Keratinocyte (primary cell): Measurements from ENCODE around the gene KLHL28. TPM values are rescaled to one million over a fixed set of nuclear protein-coding genes. Genes with fewer than 3 reads are reported as not detected.

Experiments used
- DNase-seq: peaks from one replicate; pipeline ENCODE4 v3.0.0-alpha.2; 2011; ENCODE audit warnings: low read depth, missing footprints, low spot score
- FAIRE-seq: peaks from 2 replicates; lab custom pipeline; 2011; peaks lifted over from hg19 to GRCh38; lab: Jason Lieb, UNC
- H2AFZ ChIP-seq: 2 replicates; pipeline ENCODE4 v1.6.0; 2012; ENCODE audit warnings: low read length, control low read depth, inconsistent platforms; ENCODE audit not compliant: control insufficient read depth
- H3K27ac ChIP-seq: 2 replicates; pipeline ENCODE4 v1.5.1; 2011; ENCODE audit warnings: low read length; ENCODE audit not compliant: control insufficient read depth, insufficient read depth
- H3K27me3 ChIP-seq: 3 replicates; pipeline ENCODE4 v1.6.0; 2011; ENCODE audit warnings: low read length; ENCODE audit not compliant: control insufficient read depth, insufficient read depth; ENCODE audit errors: extremely low read depth
- H3K36me3 ChIP-seq, 2 experiments: 2 replicates in 1 of 2; 3 replicates in 1 of 2; pipeline ENCODE4 v1.5.1; 2011; ENCODE audit warnings: low read length in 2 of 2, mild to moderate bottlenecking in 1 of 2; ENCODE audit not compliant: control insufficient read depth in 2 of 2, insufficient read depth in 2 of 2; ENCODE audit errors: extremely low read depth in 1 of 2
- H3K4me1 ChIP-seq: 3 replicates; pipeline ENCODE4 v1.5.1; 2011; ENCODE audit warnings: low read length; ENCODE audit not compliant: control insufficient read depth, insufficient read depth; ENCODE audit errors: extremely low read depth
- H3K4me2 ChIP-seq: 3 replicates; pipeline ENCODE4 v1.6.0; 2011; ENCODE audit warnings: low read depth, low read length; ENCODE audit not compliant: control insufficient read depth, insufficient read depth; ENCODE audit errors: extremely low read depth
- H3K4me3 ChIP-seq, 3 experiments: fragments of 200-600 bp in 1 of 3; sonication (generic) in 1 of 3; 2 replicates in 2 of 3; 3 replicates in 1 of 3; pipeline ENCODE4 v1.5.1; 2011 to 2016; ENCODE audit warnings: low read length in 3 of 3, mild to moderate bottlenecking in 3 of 3, control low read depth in 2 of 3, inconsistent platforms in 1 of 3, low read depth in 1 of 3, mixed read lengths in 1 of 3, mixed run types in 1 of 3, moderate library complexity in 1 of 3; ENCODE audit not compliant: control insufficient read depth in 2 of 3, insufficient read depth in 2 of 3; ENCODE audit errors: extremely low read depth in 1 of 3
- H3K79me2 ChIP-seq: 2 replicates; pipeline ENCODE4 v1.6.0; 2012; ENCODE audit warnings: low read length; ENCODE audit not compliant: control insufficient read depth, insufficient read depth
- H3K9ac ChIP-seq: 3 replicates; pipeline ENCODE4 v1.6.0; 2011; ENCODE audit warnings: low read length; ENCODE audit not compliant: control insufficient read depth, insufficient read depth; ENCODE audit errors: extremely low read depth
- H3K9me1 ChIP-seq: 3 replicates; pipeline ENCODE4 v1.6.0; 2011; ENCODE audit warnings: low read length; ENCODE audit not compliant: control insufficient read depth, insufficient read depth; ENCODE audit errors: extremely low read depth
- H3K9me3 ChIP-seq: 2 replicates; pipeline ENCODE4 v1.5.1; 2012; ENCODE audit warnings: low read depth, low read length; ENCODE audit not compliant: control insufficient read depth
- H4K20me1 ChIP-seq: 3 replicates; pipeline ENCODE4 v1.6.0; 2011; ENCODE audit warnings: low read length; ENCODE audit not compliant: control insufficient read depth, insufficient read depth; ENCODE audit errors: extremely low read depth
- EZH2 ChIP-seq: IDR thresholded peaks from one replicate; pipeline ENCODE4 v1.6.1; 2012; ENCODE audit warnings: inconsistent platforms, mild to moderate bottlenecking, low read length, moderate library complexity
- dilution Hi-C: fragments of 300-500 bp; cut with MboI; formaldehyde crosslinking; loops from one replicate; pipeline ENCODE4 v1.7.0; 2020; ENCODE audit warnings: low sequenced_read_pairs; ENCODE audit not compliant: extremely low pct_ligation_motif_present
- polyA plus RNA-seq, 5 experiments: library from polyadenylated mRNA; depleted of rRNA in 3 of 5; stranded (reverse) in 3 of 5; stranded (forward) in 1 of 5; unstranded in 1 of 5; fragments of >200 nt; gene quantifications; 1 replicate in 1 of 5; 2 replicates in 3 of 5; 3 replicates in 1 of 5; pipeline versions ENCODE4 v1.2.1 to v1.2.3, GENCODE V29; 2011 to 2012; ENCODE audit warnings: missing spikeins in 2 of 5, low read depth in 1 of 5, low replicate concordance in 1 of 5
- TF ChIP-seq, protein P1 (sequence below), 3 experiments: IDR thresholded peaks in 1 of 3; conservative IDR thresholded peaks in 1 of 3; optimal IDR thresholded peaks in 1 of 3; 2 replicates in 2 of 3; 3 replicates in 1 of 3; pipeline versions ENCODE3 to v1.5.1; 2011; ENCODE audit warnings: low read length in 3 of 3, mild to moderate bottlenecking in 3 of 3, moderate library complexity in 2 of 3, control low read depth in 1 of 3, inconsistent platforms in 1 of 3; ENCODE audit not compliant: insufficient read depth in 2 of 3; ENCODE audit errors: extremely low read depth in 1 of 3

The KLHL28 gene
- polyA plus RNA-seq, 1 donor (not counting 4 experiments of a cell fraction or from before 2014, with no cell fraction given), result 6.1 TPM

DNA sequence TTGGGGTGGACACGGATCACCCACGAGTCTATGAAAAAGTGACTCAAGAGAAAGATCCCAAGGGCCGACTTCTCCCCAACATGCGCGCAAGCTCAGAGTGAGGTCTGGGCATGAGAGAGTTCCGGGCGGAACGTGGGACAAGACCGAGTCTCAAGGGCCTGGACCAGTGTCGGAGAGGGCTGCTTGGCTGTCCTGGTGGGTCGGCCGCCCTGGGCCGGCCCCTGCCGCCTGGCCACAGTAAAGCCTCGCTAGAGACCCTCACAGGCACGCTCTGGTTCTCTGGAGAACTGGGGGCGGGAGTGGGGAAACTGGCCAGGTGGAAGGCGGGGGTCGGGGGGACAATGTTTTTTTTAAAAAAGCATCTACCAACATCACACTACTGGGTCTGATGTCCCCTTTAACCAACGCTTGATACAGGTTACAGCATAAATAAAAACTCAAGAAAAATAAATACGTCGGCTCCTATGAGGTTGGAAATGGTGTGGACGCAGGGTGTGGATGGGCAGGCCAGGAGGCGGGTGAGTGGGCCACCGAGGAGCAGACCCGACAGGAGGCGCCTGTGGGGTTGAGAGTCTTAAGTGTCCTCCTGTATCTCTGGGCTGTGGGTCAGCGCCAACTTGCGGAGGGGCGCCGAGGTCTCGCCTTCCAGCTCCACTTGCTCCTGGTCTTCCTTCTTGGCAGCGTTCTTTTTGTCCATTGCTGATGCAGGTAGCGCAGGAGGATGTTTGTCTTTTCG, 74.7 kb downstream of the KLHL28 start:
- Histone ChIP-seq H2AFZ (no peak overlapping the region), H3K27ac (no peak overlapping the region), H3K27me3 (no peaks in the 10 kb centered on the region), H3K9me3 (no peaks in the 10 kb centered on the region), H3K4me2 (no peak overlapping the region), H3K4me3 (no peak overlapping the region), H3K4me1 (no peaks in the 10 kb centered on the region), H4K20me1 (no peaks in the 10 kb centered on the region), H3K9me1 (no peaks in the 10 kb centered on the region), H3K79me2 (no peaks in the 10 kb centered on the region), H3K36me3 (no peaks in the 10 kb centered on the region), H3K9ac (no peak overlapping the region)
- dilution Hi-C loops, result no loop called here
- FAIRE-seq, result no peak
- TF ChIP-seq, protein P1, sequence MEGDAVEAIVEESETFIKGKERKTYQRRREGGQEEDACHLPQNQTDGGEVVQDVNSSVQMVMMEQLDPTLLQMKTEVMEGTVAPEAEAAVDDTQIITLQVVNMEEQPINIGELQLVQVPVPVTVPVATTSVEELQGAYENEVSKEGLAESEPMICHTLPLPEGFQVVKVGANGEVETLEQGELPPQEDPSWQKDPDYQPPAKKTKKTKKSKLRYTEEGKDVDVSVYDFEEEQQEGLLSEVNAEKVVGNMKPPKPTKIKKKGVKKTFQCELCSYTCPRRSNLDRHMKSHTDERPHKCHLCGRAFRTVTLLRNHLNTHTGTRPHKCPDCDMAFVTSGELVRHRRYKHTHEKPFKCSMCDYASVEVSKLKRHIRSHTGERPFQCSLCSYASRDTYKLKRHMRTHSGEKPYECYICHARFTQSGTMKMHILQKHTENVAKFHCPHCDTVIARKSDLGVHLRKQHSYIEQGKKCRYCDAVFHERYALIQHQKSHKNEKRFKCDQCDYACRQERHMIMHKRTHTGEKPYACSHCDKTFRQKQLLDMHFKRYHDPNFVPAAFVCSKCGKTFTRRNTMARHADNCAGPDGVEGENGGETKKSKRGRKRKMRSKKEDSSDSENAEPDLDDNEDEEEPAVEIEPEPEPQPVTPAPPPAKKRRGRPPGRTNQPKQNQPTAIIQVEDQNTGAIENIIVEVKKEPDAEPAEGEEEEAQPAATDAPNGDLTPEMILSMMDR (optimal IDR thresholded peaks at IDR 0.05 in 1 of 3, IDR thresholded peaks at IDR 0.05 in 1 of 3, conservative IDR thresholded peaks at IDR 0.05 in 1 of 3; ENCODE audit: extremely low read depth in 1 of 3, insufficient read depth in 2 of 3, low read length in 3 of 3), result no peak
- TF ChIP-seq EZH2, result no peak
- no peak for DNase-seq

GRCh38 chr14:44880791-44881190, 81.0 kb downstream of the KLHL28 start:
- no peaks in the 10 kb centered on the region for H4K20me1 ChIP-seq
- H3K79me2 ChIP-seq, result no peaks in the 10 kb centered on the region
- H3K9ac ChIP-seq, result no peak overlapping the region
- H3K4me3 ChIP-seq, result no peak overlapping the region
- H3K36me3 ChIP-seq, result no peaks in the 10 kb centered on the region
- no peak overlapping the region for H3K4me2 ChIP-seq
- H3K9me3 ChIP-seq, result no peaks in the 10 kb centered on the region
- DNase-seq (no peak), FAIRE-seq (no peak)
- no peak overlapping the region for H3K27ac ChIP-seq
- dilution Hi-C loops, result no loop called here
- TF ChIP-seq, protein P1 (optimal IDR thresholded peaks at IDR 0.05 in 1 of 3, IDR thresholded peaks at IDR 0.05 in 1 of 3, conservative IDR thresholded peaks at IDR 0.05 in 1 of 3; ENCODE audit: extremely low read depth in 1 of 3, insufficient read depth in 2 of 3, low read length in 3 of 3), result no peak
- TF ChIP-seq EZH2, result no peak
- H3K27me3 ChIP-seq, result no peaks in the 10 kb centered on the region
- H3K4me1 ChIP-seq, result no peaks in the 10 kb centered on the region
- no peak overlapping the region for H2AFZ ChIP-seq
- no peaks in the 10 kb centered on the region for H3K9me1 ChIP-seq

Other genes starting within 250 kb of the KLHL28 start
- gene TOGARAM1, start 243 bp upstream of the KLHL28 start, polyA plus RNA-seq, result 4.9 to 8.2 TPM (median 7.3 TPM) in 3 replicates
- 15.6 to 51.5 TPM (median 45.5 TPM) in 3 replicates for gene PRPF39, start 122.2 kb upstream of the KLHL28 start, polyA plus RNA-seq
- 49.1 to 98.8 TPM (median 55.7 TPM) in 3 replicates for gene FKBP3, start 172.5 kb upstream of the KLHL28 start, polyA plus RNA-seq
- 2.5 to 6.0 TPM (median 3.0 TPM) in 3 replicates for gene FANCM, start 174.0 kb upstream of the KLHL28 start, polyA plus RNA-seq